Fibroblast of skin of left biceps (primary cell): Measurements from ENCODE around the gene PYCARD.
"Not testable (repeated sequence)": the region's sequence is repeated elsewhere in the genome, so short reads cannot be mapped to it uniquely, and the experiment has no call there.

Source experiments
- DNase-seq, 2 experiments: peaks; one replicate each; pipeline ENCODE4 v3.0.0-alpha.2; 2013; ENCODE audit warnings: low read depth in 2 of 2

Gene PYCARD

GRCh38 chr16:31215287-31216162, 13.0 kb upstream of the PYCARD start:
- DNase-seq = no peak

- DNase-seq = no peak
These were observed 12.2 kb upstream of the PYCARD start for GRCh38 chr16:31214708-31215286.

- no peak for DNase-seq
These were observed 11.5 kb upstream of the PYCARD start, which contains the start of gene TRIM72 for GRCh38 chr16:31213877-31214707. Gene TRIM72, plus strand, starts transcription at chr16:31214119. Its CDS starts 620 bp downstream, at chr16:31214739.

- DNase-seq = no peak
These were observed 10.8 kb upstream of the PYCARD start for GRCh38 chr16:31213342-31213741.

GRCh38 chr16:31206776-31207175, 4.2 kb upstream of the PYCARD start:
- no peak for DNase-seq

- no peak for DNase-seq
These were observed 2.5 kb upstream of the PYCARD start for GRCh38 chr16:31204871-31205666.

- DNase-seq = no peak
These were observed 762 bp downstream of the PYCARD start for GRCh38 chr16:31201582-31202413.

- DNase-seq = no peak
These were observed 1.6 kb downstream of the PYCARD start for GRCh38 chr16:31200821-31201568.

GRCh38 chr16:31200111-31200510, 2.4 kb downstream of the PYCARD start:
- not testable (repeated sequence) for DNase-seq

- no peak for DNase-seq
These were observed 3.0 kb downstream of the PYCARD start for GRCh38 chr16:31199430-31200041.

GRCh38 chr16:31198207-31198882, 4.2 kb downstream of the PYCARD start:
- no peak for DNase-seq

- no peak for DNase-seq
These were observed 6.1 kb downstream of the PYCARD start for GRCh38 chr16:31196324-31197088.

- not testable (repeated sequence) for DNase-seq
These were observed 6.7 kb downstream of the PYCARD start for GRCh38 chr16:31195861-31196260.

GRCh38 chr16:31194898-31195297, 7.7 kb downstream of the PYCARD start:
- DNase-seq = no peak

GRCh38 chr16:31193874-31194273, 8.7 kb downstream of the PYCARD start:
- DNase-seq = no peak

- DNase-seq = no peak
These were observed 9.5 kb downstream of the PYCARD start for GRCh38 chr16:31192856-31193642.
